ENCODE data around the gene STEAP1B.
A peak's percentile ranks its signal among the peaks of the same experiment; 100 is the strongest.

STEAP1B gene

DNA sequence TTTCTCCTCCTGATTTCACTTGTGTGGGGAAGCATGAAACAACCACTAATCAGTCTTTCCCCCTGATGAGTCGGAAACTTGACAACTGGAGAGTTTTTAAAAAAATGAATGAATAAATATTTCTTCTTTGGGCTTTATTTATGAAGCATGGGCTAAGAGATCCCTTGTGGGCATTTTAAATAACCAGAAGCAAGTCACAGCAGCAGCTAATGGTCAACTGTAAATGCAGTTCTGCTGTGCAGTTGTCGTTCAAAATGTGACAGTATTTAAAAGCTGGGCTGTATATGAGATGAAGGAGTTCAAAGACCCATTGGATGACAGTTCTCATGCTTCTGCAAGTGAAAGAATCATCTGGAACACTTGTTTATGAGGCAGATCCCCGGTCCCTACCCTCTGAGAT lies 54.1 kb downstream of the STEAP1B start:
- TF ChIP-seq, protein P1, sequence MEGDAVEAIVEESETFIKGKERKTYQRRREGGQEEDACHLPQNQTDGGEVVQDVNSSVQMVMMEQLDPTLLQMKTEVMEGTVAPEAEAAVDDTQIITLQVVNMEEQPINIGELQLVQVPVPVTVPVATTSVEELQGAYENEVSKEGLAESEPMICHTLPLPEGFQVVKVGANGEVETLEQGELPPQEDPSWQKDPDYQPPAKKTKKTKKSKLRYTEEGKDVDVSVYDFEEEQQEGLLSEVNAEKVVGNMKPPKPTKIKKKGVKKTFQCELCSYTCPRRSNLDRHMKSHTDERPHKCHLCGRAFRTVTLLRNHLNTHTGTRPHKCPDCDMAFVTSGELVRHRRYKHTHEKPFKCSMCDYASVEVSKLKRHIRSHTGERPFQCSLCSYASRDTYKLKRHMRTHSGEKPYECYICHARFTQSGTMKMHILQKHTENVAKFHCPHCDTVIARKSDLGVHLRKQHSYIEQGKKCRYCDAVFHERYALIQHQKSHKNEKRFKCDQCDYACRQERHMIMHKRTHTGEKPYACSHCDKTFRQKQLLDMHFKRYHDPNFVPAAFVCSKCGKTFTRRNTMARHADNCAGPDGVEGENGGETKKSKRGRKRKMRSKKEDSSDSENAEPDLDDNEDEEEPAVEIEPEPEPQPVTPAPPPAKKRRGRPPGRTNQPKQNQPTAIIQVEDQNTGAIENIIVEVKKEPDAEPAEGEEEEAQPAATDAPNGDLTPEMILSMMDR (IDR thresholded peaks at IDR 0.05; ENCODE audit: insufficient read depth, low read depth, low read length, missing control alignments), result no peak
- H3K4me3 ChIP-seq (ENCODE audit: low read depth, low read length), result peak overlapping the region; percentile 8
- no peak for DNase-seq (ENCODE audit: low read depth)

DNA sequence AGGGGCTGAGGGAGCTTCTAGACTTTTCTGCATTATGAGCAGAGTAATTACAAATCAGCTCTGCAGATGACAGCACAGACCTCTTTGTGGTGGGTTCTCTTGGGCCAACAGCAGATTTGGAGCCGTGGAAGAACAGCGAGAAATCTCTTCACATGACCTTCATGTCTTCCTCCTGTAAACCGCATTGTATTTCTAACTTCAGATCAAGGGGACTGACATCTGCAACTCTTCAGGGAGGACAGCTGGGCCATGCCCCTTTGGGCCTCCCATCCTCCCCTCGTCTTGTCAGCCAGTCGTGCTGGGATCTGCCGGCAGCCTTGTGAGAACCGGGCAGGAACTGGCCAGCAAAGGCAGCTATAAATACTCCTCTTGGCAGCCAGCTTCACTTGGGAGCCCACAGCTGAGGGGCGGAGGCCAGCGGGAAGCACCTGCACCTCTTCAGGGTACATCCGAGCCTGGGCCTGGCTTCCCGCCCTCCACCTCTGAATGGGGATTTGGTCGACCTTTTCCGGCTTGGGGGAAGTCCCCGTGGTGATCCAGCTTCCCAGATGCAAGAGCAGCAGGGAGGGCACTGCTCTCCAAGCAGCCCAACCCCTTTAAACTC lies 54.7 kb downstream of the STEAP1B start:
- peak overlapping the region; percentile 8; the same call in 1 of the 2 replicates for H3K4me3 ChIP-seq (ENCODE audit: low read depth, low read length)
- TF ChIP-seq, protein P1 (IDR thresholded peaks at IDR 0.05; ENCODE audit: insufficient read depth, low read depth, low read length, missing control alignments), result no peak
- peak; percentile 89 for DNase-seq (ENCODE audit: low read depth)

DNA sequence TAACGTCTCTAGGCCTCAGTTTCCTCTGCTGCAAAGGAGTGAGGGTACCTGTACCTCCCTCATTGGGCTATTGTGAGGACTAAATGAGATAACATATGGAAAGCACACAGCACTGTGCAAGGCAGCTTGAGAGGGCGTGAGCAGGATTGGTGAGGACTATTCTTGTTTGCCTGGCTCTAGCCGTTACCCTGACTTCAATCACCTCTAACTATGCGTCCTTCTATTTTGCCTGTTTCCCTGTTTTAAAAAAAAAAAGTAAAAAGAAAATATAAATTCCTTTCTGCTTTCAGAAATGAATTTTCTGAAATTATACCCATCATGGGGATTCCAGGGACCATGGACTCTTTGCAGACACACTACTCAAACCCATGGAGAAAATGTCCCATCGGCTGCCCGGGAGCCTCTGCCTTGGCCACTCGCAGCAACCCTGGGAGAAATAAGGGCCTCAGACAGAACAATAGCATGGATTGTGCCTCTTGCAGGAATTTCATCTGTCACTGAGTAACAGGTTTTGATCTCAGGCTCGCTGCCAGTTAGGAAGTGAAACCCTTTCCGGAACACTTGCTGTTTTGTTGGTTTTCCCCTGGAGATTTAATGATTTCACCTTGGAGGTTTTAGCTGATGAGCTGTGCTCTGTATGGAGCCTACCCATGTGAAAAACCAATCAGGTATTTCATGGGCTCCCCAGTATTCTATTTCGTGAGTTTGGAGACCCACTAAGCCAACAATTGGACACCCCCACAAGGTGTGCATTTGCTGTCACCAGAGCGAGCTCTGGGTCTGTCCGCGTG lies 55.6 kb downstream of the STEAP1B start:
- TF ChIP-seq, protein P1 (IDR thresholded peaks at IDR 0.05; ENCODE audit: insufficient read depth, low read depth, low read length, missing control alignments), result no peak
- DNase-seq (ENCODE audit: low read depth), result peak; percentile 45
- no peak overlapping the region for H3K4me3 ChIP-seq (ENCODE audit: low read depth, low read length)

DNA sequence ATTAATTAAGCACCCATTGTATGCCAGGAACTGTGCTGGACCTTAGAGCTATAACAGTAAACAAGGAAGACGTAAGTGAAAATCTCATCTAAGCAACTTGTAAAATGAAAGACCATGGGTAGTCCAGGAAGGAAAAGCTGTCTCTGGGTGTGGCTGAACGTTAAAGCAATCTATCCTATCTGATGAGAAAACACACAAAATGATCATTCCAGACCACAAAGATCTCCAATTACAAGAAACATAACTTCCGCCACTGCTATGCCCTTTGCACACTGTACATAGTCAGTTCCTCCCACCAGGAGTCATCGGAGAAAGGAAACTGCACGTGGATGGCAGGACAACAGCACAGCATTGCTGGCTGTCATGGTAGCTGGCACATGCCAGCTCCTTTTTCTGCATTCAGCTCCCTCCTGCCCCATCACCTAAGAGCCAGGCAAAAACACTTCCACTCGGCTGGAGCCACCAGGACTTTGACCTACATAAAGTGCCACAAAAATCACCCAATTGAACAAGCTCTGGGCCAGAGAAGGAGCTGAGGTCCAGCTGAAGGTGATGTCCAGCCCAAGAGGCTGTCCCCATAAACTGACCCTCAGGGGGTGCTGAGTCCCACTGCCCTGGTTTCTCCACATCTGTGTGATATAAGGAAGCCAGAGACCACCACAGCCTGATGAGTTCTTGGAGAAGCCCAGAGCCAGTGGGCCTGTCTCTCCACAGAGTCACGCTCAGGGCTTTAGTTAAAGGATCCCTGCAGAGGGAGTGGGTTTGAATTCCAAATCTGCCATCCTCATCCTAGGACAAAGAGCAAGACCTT lies 56.4 kb downstream of the STEAP1B start:
- TF ChIP-seq, protein P1 (IDR thresholded peaks at IDR 0.05; ENCODE audit: insufficient read depth, low read depth, low read length, missing control alignments), result no peak
- DNase-seq (ENCODE audit: low read depth), result no peak
- no peak overlapping the region for H3K4me3 ChIP-seq (ENCODE audit: low read depth, low read length)

DNA sequence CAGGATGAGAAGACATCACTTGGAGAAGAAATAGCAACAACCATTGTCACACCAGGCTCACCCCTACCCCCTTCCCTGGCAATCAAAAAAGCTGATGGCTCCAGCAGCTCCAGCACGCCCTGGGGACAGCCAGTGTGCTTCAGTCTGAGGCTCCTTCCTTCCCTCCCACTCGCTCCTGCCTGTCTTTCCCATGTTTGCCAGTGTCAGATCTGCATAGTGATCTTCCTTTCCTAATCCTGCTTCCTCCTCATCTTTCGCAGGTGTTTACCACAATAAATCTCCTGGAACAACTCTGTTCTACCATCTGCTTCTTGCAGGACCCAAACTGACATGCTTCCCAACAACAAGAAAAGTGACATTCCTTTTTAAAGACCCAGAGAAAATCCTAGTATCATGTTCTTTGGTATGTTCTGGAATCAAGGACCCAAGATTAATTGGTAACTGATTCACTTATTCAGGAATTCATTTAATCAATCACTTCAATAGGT lies 57.1 kb downstream of the STEAP1B start:
- TF ChIP-seq, protein P1 (IDR thresholded peaks at IDR 0.05; ENCODE audit: insufficient read depth, low read depth, low read length, missing control alignments), result no peak

DNA sequence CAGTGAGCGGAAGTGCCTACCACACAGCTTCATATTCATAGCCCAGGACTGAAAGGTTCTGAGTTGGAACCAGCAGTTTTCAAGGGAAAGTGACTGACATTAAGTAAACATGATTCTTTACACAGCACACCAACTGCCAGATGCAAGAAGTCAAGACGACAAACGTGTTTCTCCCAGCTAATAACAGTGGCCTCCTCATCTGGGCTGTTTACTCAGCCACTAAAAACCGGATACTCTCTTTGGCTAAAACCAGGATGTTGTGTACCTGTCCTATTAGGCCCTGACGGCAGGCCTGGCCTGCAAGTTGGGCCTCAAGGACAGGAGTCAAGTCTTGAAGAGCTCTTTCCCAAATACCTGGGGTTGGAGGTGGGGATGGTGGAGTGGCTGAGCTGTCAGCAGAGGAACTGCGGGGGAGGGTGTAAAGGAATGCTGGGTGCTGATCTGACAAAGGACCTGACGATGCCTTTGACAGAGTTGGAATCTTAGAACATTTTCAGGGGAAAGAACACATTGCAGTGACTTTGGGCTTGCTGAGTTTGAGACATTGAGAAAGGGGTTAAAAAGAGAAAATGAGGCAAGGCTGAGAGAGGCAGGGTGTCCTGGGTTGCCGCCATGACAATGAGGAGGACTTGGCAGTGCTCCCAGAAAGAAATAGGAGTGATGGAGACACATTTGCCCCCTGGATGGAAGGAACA lies 57.7 kb downstream of the STEAP1B start:
- TF ChIP-seq, protein P1 (IDR thresholded peaks at IDR 0.05; ENCODE audit: insufficient read depth, low read depth, low read length, missing control alignments), result no peak
- no peak overlapping the region for H3K4me3 ChIP-seq (ENCODE audit: low read depth, low read length)
- DNase-seq (ENCODE audit: low read depth), result no peak

More for the DNA sequence above, 57.1 kb downstream of the STEAP1B start:
- H3K4me3 ChIP-seq (ENCODE audit: low read depth, low read length), result no peak overlapping the region
- no peak for DNase-seq (ENCODE audit: low read depth)
